AG09319 (cell line): ENCODE measurements around the gene NSD2.
"Not testable (repeated sequence)": the region's sequence is repeated elsewhere in the genome, so short reads cannot be mapped to it uniquely, and the experiment has no call there.

Experiments used
- DNase-seq: peaks from one replicate; pipeline ENCODE4 v3.0.0-alpha.2; 2010; ENCODE audit warnings: low read depth; ENCODE audit errors: extremely low read depth
- CTCF ChIP-seq: IDR thresholded peaks from 2 replicates; pipeline ENCODE4 v1.5.1; 2011; ENCODE audit warnings: low read depth, mild to moderate bottlenecking, inconsistent platforms, low read length, moderate library complexity

The NSD2 gene

DNA sequence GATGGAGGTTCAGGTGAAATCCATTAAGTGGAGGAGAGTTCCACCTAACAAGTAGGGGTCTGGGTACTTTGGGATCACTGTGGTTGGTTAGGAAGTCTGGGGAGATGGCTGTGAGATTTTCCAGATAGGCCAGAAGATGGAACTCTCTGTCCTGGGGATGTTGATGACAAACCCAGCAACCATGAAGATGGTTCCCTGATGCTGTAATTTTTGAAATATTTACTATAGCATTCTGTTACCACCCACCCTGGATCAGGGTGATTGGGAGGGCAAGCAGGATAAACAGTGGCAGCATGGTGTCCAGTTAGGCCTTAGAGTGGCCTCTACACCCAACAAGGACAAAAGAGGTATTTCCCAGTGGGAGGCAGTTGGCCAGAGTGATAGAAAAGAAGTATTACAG lies 153.5 kb downstream of the NSD2 start:
- no peak for TF ChIP-seq CTCF
- no peak for DNase-seq

DNA sequence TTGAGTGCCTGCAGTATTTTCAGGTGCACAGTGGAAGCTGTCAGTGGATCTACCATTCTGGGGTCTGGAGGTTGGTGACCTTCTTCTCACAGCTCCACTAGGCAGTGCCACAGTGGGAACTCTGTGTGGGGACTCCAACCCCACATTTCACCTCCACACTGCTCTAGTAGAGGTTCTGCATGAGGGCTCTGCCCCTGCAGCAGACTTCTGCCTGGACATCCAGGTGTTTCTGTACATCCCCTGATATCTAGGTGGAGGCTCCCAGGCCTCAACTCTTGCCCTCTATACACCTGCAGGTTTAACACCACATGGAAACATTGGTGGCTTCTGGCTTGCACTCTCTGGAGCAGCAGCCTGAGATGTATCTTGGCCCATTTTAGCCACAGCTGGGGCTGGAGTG lies 154.6 kb downstream of the NSD2 start:
- no peak for TF ChIP-seq CTCF
- no peak for DNase-seq

DNA sequence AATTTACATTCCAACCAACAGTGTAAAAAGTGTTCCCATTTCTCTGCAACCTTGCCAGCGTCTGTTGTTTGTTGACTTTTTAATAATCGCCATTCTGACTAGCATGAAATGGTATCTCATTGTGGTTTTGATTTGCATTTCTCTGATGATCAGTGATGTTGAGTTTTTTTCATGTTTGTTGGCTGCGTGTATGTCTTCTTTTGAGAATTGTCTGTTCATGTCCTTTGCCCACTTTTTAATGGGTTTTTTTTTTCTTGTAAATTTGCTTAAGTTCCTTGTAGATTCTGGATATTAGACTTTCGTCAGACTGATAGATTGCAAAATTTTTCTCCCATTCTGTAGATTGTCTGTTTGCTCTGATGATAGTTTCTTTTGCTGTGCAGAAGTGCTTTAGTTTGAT lies 155.9 kb downstream of the NSD2 start:
- DNase-seq: not testable (repeated sequence)

- DNase-seq: not testable (repeated sequence)
These were observed 160.0 kb downstream of the NSD2 start for GRCh38 chr4:2031161-2031560.
